HG03575 (cell line): ENCODE measurements around the gene PARD3B.

Source experiments
- ATAC-seq: cut with Tn5 transposase; IDR thresholded peaks from one replicate; pipeline ENCODE4 v1.9.1; 2021; ENCODE audit not compliant: unreplicated experiment, insufficient number of reproducible peaks, low FRiP score; ENCODE audit errors: extremely low read depth

The PARD3B gene

GRCh38 chr2:205001300-205001966 lies 456.2 kb downstream of the PARD3B start:
- no peak for ATAC-seq

- no peak for ATAC-seq
Observed at GRCh38 chr2:205002390-205002789, 457.1 kb downstream of the PARD3B start.

DNA sequence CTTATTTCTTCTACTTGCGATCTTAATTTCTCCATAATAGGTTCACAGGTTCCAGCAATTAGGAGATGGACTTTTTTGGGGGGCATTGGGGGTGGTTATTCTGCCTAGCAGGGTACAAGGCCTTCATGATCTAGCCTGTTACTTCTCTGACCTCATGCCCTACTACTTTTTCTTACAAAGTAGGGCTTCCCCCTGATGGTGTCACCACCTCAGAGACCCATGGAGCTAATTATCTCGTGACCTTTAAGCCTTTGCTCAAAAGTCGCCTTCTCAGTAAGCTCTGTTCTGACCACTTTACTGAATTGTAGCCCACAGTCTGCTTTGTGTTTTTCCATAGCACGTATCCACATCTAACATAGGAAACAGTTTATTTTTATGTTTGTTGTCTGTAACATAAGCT lies 458.0 kb downstream of the PARD3B start:
- ATAC-seq, result no peak

DNA sequence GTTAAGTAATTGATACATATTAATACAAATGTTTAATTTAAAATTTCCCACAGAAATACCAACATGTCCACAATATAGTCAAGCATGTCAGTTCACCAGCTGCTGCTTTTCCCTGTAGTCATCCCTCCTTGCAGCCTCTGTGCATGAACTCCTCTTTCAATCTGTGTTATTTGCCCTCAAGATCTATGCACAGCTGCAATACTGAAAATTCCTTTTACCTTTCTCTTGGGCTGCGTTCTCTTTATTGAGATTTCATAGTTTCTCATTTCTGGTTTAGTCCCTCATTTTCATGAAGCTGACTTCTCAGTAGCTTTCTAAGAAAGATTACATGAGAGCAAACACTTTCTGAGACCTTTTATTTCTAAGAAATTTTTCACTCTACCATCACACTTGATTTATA lies 464.9 kb downstream of the PARD3B start:
- no peak for ATAC-seq

GRCh38 chr2:205011031-205011430 lies 465.8 kb downstream of the PARD3B start:
- ATAC-seq, result no peak

- no peak for ATAC-seq
Observed at GRCh38 chr2:205012961-205013360, 467.7 kb downstream of the PARD3B start.

DNA sequence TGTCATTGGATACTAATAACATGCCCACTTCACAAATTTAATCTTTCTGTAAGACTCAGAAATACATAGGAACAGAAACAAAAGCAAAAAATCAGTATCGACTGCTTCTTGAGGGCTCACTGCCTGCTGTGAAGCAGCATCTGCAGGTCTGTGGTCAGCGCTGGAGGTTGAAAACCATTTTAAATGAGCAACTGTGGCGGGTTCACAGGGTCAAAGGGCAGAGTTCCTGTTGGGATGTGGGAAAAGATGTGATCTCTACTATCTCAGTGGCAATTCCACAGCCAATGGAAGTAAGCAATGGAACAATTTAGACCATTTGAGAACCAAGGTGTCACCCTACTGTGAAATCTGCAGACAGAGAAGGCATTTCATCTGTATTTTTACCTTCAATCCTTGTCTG lies 468.3 kb downstream of the PARD3B start:
- no peak for ATAC-seq

GRCh38 chr2:205014201-205014600 lies 468.9 kb downstream of the PARD3B start:
- ATAC-seq, result no peak

- no peak for ATAC-seq
Observed at GRCh38 chr2:205017381-205017780, 472.1 kb downstream of the PARD3B start.

GRCh38 chr2:205017912-205018311 lies 472.6 kb downstream of the PARD3B start:
- ATAC-seq, result no peak

DNA sequence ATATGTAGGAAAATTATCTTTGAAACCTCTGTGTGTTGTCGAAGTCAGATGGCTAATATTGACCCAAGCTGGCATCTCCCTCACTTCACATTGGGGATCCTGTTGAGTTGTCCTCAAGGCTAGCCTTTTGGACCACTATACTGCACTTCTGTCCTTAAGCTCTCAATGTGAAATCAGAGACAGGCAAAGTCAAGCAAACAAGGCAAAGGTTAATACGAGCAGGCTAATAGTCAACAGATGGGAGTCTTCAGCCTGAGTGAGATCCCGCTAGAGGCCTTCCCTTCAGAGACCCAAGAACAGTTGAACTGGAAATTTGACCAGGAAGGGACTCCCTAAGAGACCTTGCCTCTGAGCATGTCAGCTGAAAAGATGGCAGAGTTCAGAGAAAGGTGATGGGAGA lies 475.4 kb downstream of the PARD3B start:
- no peak for ATAC-seq

GRCh38 chr2:205022841-205023240 lies 477.6 kb downstream of the PARD3B start:
- no peak for ATAC-seq

DNA sequence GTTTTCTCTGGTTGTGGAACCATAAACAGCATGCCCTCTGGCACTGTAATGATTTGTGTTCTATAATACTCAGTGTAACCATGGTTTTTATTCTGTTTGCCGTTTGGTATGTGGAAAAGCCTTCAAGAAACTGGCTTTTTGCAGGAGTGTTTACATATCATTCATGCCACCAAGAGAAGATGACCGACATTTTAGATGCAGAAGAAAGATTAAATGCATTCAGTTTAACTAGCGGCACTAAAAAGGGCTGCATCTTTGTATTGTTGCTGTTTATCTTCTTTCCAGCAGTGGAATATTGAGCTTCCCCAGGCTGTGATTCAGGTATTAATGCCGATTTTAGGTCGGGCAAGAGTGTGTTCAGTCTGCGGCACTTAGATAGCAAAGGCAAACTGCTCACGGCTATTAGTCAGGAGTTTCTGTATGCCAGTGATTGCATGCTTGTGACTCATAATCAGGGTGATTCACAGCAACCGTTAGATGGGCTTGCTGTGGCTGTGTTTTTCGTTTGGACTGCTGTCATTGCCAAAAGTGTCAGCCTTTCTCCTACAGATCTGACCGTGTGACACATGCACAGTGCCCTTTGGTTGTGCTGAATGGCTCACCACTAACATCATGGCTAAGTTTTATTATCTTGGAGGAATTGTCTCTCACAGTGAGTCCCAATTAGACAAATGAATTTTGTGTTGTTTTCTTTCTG lies 479.7 kb downstream of the PARD3B start:
- ATAC-seq, result no peak

GRCh38 chr2:205025580-205026240 lies 480.4 kb downstream of the PARD3B start:
- ATAC-seq, result no peak

DNA sequence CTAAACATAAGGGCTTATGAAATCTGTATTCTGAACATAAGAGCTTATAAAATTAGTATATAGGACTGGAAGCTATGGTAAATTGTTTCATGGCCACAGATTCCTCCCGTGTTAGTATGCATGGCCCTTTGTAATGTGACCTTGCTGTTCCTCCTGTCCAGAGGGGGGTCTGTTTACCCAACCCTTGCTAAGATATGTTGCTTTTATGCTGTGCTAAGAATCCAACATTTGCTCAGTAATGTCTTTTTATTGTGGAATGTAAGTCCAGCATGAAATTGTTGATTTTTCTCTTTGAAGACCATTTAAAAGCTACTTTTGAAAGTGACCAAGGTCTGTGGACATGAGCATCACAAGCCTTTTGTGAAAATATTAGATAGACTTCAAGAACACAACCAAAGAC lies 485.4 kb downstream of the PARD3B start:
- no peak for ATAC-seq

DNA sequence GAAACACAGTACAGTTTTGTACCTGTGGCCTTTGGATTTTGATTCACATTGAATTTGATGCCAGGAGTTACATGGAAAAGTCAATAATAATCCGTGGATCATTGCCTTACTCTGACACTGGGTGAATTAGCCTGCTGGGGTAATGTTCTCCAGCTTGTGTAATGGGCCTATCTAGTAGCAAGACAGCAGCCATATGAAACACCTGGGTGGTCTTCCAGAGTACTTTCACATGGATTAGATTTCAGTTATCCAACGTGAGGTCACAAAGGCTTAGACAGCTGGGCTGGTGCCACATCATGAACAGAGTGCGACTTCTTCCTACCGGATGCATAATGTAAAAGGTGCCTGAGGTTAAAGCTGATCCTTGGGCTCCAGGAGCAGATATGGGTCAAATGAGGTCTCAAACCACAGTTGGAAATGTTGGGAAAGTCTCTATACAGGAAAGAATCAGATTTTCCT lies 486.8 kb downstream of the PARD3B start:
- no peak for ATAC-seq

GRCh38 chr2:205033431-205033830 lies 488.2 kb downstream of the PARD3B start:
- ATAC-seq, result no peak

- ATAC-seq, result no peak
Observed at GRCh38 chr2:205034034-205034433, 488.8 kb downstream of the PARD3B start.

DNA sequence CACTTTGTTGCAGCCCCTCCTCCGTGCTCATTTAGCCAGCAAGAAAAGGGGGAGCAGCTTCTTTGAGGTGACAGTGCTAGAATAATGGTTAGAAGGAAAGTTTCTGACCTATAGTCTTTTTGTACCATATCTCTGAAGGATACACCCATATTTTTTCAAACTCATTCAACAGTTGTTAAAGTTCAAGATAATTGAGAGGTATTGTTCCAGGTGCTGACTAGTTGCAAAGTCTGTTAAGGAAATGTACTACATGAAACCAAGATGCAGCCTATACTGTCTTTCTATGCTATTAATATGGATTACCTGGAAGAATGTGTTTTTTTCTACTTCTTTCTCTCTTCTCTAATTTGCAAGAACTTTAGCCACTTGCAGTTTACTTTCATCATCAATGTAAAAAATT lies 495.0 kb downstream of the PARD3B start:
- no peak for ATAC-seq

- ATAC-seq, result no peak
Observed at GRCh38 chr2:205041472-205042130, 496.3 kb downstream of the PARD3B start.
